Vagina (tissue), 2 donors: ENCODE measurements around the gene SBF2.

Experiments used
- POLR2A ChIP-seq, 2 donors: fragments of 450-650 bp; IDR thresholded peaks; one replicate each; pipeline ENCODE4 v1.6.1; 2017; ENCODE audit warnings: antibody characterized with exemption in 2 of 2, mild to moderate bottlenecking in 2 of 2, moderate library complexity in 2 of 2
- TF ChIP-seq, protein P1 (sequence below), 3 experiments: fragments of 450-650 bp in 2 of 3; fragments of 200-600 bp in 1 of 3; sonication (generic) in 1 of 3; IDR thresholded peaks; one replicate each; pipeline ENCODE4 v1.5.1; 2017 to 2019; ENCODE audit warnings: antibody characterized with exemption in 3 of 3, mild to moderate bottlenecking in 2 of 3, moderate library complexity in 2 of 3

DNA sequence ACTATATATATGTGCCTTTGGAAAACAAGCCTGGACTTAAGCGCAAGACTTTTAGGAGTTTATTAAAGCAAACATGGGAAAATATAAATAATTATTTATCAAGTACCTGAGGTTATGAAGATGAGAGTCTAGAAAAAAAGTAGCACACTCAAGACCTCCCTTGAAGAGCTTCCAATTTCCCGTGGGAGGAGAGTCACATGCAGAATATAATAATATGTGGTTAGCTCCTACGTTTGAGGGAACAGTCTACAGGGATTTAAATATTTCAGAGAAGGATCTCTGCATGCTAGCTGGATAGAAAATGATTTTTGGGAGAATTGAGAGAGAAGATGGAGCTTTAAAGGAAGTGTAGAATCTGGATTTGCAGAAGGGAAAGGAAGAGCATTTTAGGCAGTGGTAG, 446.4 kb downstream of the SBF2 start:
- TF ChIP-seq, protein P1, sequence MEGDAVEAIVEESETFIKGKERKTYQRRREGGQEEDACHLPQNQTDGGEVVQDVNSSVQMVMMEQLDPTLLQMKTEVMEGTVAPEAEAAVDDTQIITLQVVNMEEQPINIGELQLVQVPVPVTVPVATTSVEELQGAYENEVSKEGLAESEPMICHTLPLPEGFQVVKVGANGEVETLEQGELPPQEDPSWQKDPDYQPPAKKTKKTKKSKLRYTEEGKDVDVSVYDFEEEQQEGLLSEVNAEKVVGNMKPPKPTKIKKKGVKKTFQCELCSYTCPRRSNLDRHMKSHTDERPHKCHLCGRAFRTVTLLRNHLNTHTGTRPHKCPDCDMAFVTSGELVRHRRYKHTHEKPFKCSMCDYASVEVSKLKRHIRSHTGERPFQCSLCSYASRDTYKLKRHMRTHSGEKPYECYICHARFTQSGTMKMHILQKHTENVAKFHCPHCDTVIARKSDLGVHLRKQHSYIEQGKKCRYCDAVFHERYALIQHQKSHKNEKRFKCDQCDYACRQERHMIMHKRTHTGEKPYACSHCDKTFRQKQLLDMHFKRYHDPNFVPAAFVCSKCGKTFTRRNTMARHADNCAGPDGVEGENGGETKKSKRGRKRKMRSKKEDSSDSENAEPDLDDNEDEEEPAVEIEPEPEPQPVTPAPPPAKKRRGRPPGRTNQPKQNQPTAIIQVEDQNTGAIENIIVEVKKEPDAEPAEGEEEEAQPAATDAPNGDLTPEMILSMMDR (IDR thresholded peaks at IDR 0.05): no peak
- no peak for TF ChIP-seq POLR2A (IDR thresholded peaks at IDR 0.05)
